ENCODE measurements around the gene ZMYM2.

- TF ChIP-seq CTCF (IDR thresholded peaks at IDR 0.05; ENCODE audit: borderline replicate concordance, extremely low read depth, low read length, poor library complexity, severe bottlenecking): no peak
- TF ChIP-seq EZH2 (IDR thresholded peaks at IDR 0.05; ENCODE audit: borderline replicate concordance, low read depth, low read length, severe bottlenecking): no peak
These were observed 23.2 kb downstream of the ZMYM2 start for GRCh38 chr13:19981685-19982238.
